Kidney (tissue), 14 donors: ENCODE data around the gene REC114. TPM values are rescaled to one million over a fixed set of nuclear protein-coding genes. Genes with fewer than 3 reads are reported as not detected.

Source experiments
- DNase-seq, 5 donors: peaks; one replicate each; pipeline ENCODE4 v3.0.0-alpha.2; 2013 to 2020
- FAIRE-seq: peaks from 2 replicates; lab custom pipeline; 2012; peaks lifted over from hg19 to GRCh38; lab: Jason Lieb, UNC
- H3K27ac ChIP-seq, 2 donors: one replicate each; pipeline ENCODE4 v1.7.0; 2013; ENCODE audit warnings: low read depth in 2 of 2, low read length in 2 of 2, inconsistent platforms in 1 of 2
- H3K27me3 ChIP-seq: one replicate; pipeline ENCODE4 v1.7.1; 2013; ENCODE audit warnings: low read length, inconsistent platforms; ENCODE audit not compliant: control insufficient read depth, insufficient read depth
- H3K36me3 ChIP-seq, 3 donors: one replicate each; pipeline versions ENCODE4 v1.7.0 to v1.7.1; 2013; ENCODE audit warnings: low read length in 3 of 3, control low read depth in 1 of 3, inconsistent platforms in 1 of 3; ENCODE audit not compliant: insufficient read depth in 3 of 3, control insufficient read depth in 2 of 3
- H3K4me1 ChIP-seq, 3 donors: one replicate each; pipeline versions ENCODE4 v1.7.0 to v1.7.1; 2013; ENCODE audit warnings: low read length in 3 of 3, inconsistent platforms in 1 of 3, low read depth in 1 of 3; ENCODE audit not compliant: control insufficient read depth in 2 of 3, insufficient read depth in 2 of 3
- H3K4me3 ChIP-seq, 3 donors: one replicate each; pipeline versions ENCODE4 v1.7.0 to v1.8.1; 2013; ENCODE audit warnings: low read length in 3 of 3, control low read depth in 1 of 3, inconsistent platforms in 1 of 3
- H3K9ac ChIP-seq, 3 donors: one replicate each; pipeline versions ENCODE4 v1.7.0 to v1.7.1; 2013; ENCODE audit warnings: low read length in 3 of 3, control low read depth in 1 of 3, inconsistent platforms in 1 of 3
- H3K9me3 ChIP-seq, 3 donors: one replicate each; pipeline versions ENCODE4 v1.7.0 to v1.7.1; 2013; ENCODE audit warnings: low read length in 3 of 3, control low read depth in 1 of 3, inconsistent platforms in 1 of 3; ENCODE audit not compliant: control insufficient read depth in 2 of 3, insufficient read depth in 1 of 3
- intact Hi-C: fragments of 100-400 bp; cut with DNase I; formaldehyde crosslinking; loops from one replicate; pipeline ENCODE4 v1.11.1; 2022
- polyA plus RNA-seq: library from polyadenylated mRNA; stranded (reverse); fragments of 350-450 nt; fragmentation: Illumina TruSeq; extraction: RNeasy Lipid Tissue Mini Kit (QIAGEN cat#74804); gene quantifications from one replicate; pipeline ENCODE4 v1.2.3, GENCODE V29; 2014; ENCODE audit warnings: low read depth, low replicate concordance; ENCODE audit not compliant: insufficient read depth
- total RNA-seq: library from RNA; stranded (reverse); fragmentation: NEBNext Ultra II Directional; extraction: Animal tissue kit (Norgen Biotek cat#: 25700); gene quantifications from one replicate; pipeline ENCODE4 v1.2.1, GENCODE V29; 2021
- TF ChIP-seq, protein P1 (sequence below): IDR thresholded peaks from 3 replicates; pipeline ENCODE4 v1.5.1; 2012; ENCODE audit warnings: mild to moderate bottlenecking, moderate library complexity, borderline replicate concordance; ENCODE audit not compliant: insufficient read depth; ENCODE audit errors: extremely low read depth
- donor health status: control.
- donor health status: control.
- donor health status: control.
- donor health status: control.
- donor health status: control.
- donor health status: DM: yes; HTN: yes; CAD: no.
- donor health status: Normal renal cell carcinoma (clear cell type).

Gene REC114
- total and polyA plus RNA-seq, 2 donors from 2014 or later = not detected

DNA sequence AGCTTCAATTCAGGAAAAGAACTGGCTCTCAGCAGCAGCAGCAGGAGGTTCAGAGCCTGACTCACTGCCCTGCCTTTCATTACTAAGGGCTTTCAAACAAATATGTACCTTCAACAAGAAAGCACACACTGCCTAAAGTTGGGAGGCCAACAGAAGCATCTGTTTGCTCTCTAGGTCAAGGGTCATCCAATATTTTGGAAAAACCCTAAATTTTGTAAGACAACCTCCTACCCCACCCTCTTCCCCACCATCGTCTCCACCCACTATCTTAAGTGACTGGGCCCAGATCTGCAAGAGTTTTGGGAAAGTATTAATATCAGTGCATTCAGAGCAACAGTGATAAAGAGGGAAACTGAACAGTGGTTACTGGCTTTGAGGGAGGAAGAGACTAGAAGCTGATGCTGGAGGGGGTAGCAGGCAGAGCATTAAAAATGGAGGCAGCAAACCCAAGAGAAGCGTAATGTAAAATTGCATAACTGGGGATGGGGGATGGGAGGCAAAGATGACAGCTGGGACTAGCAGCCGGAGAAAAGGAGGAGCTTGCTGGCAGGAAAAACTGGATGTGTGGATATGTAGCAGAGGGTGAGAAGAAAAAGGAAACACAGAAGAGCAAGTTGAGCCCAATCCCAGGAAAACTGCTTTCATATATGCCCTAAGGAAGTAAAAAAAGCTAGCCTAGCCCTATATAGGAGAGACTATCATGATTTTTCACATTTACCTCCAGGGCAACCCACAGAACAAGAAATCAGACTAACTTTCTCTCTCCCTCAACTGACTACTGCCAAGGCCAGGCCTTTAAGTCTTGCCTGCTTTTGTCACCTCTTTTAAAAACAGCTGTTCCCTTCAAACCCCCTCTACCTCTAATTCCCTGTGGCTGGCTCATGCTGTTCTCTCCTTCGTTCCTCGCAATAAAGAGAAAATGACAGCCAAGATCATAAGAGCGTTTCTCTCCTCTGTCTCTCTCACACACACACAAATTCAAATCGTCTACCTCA, 158.8 kb downstream of the REC114 start:
- DNase-seq (peak in 3 of 5 donors; percentile 43 to 82 (median 50)), FAIRE-seq (no peak)
- Histone ChIP-seq H3K4me1 (peaks cover 9 to 52% (median 37%) of the 10 kb centered on the region in 3 donors), H3K4me3 (peak overlapping the region in 1 of 3 donors; percentile 10), H3K27me3 (no peaks in the 10 kb centered on the region), H3K36me3 (no peaks in the 10 kb centered on the region), H3K27ac (peak overlapping the region; percentile 18 to 26), H3K9me3 (no peaks in the 10 kb centered on the region), H3K9ac (peak overlapping the region in 1 of 3 donors; percentile 9)
- TF ChIP-seq, protein P1, sequence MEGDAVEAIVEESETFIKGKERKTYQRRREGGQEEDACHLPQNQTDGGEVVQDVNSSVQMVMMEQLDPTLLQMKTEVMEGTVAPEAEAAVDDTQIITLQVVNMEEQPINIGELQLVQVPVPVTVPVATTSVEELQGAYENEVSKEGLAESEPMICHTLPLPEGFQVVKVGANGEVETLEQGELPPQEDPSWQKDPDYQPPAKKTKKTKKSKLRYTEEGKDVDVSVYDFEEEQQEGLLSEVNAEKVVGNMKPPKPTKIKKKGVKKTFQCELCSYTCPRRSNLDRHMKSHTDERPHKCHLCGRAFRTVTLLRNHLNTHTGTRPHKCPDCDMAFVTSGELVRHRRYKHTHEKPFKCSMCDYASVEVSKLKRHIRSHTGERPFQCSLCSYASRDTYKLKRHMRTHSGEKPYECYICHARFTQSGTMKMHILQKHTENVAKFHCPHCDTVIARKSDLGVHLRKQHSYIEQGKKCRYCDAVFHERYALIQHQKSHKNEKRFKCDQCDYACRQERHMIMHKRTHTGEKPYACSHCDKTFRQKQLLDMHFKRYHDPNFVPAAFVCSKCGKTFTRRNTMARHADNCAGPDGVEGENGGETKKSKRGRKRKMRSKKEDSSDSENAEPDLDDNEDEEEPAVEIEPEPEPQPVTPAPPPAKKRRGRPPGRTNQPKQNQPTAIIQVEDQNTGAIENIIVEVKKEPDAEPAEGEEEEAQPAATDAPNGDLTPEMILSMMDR = no peak
- intact Hi-C loops = no loop called here

DNA sequence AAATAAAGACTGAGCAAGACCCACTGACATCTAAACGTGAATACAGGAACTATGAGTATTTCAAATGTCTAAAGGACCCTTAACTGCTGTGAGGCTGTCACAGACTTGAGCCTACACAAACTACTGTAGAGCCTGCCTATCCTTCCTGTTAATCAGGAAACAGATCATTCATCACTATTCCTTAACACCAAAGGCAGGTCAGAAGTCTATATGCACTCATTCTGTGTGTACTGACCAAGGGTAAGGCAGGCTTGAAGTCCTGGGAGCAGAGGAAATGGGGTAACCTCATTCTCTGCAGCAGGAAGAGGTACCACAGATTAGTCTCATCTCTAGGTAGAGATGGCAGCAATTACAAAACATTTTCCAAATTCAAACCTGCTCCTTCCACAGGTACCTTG, 159.5 kb downstream of the REC114 start:
- peak overlapping the region in 1 of 3 donors; percentile 10 for H3K4me3 ChIP-seq
- intact Hi-C loops = no loop called here
- H3K9me3 ChIP-seq = no peaks in the 10 kb centered on the region
- H3K4me1 ChIP-seq = peaks cover 9 to 51% (median 39%) of the 10 kb centered on the region in 3 donors
- no peak for FAIRE-seq
- TF ChIP-seq, protein P1 = no peak
- no peaks in the 10 kb centered on the region for H3K36me3 ChIP-seq
- no peak for DNase-seq
- peak overlapping the region; percentile 18 to 26 for H3K27ac ChIP-seq
- no peak overlapping the region for H3K9ac ChIP-seq
- no peaks in the 10 kb centered on the region for H3K27me3 ChIP-seq

DNA sequence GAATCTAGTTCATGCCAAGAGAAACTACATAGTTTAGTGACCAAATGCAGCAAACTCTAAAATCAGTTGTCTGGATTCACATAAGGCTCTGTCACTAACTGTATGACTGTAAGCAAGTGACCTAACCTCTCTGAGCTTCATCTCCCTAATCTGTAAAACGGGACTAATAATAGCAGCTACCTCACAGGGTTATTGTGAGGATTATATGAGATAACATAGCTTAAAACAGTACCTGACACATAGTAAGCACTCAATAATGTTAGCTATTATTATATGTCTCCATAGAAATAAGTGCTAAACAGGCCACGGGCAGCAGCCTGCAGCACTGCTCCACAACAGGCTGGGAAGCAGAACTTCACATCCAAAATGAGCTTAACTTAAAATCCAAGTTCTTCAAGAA, 160.0 kb downstream of the REC114 start:
- no peak overlapping the region for H3K4me3 ChIP-seq
- peaks cover 9 to 46% (median 39%) of the 10 kb centered on the region in 3 donors for H3K4me1 ChIP-seq
- no peak overlapping the region for H3K27ac ChIP-seq
- DNase-seq (no peak), FAIRE-seq (no peak)
- no peaks in the 10 kb centered on the region for H3K9me3 ChIP-seq
- H3K9ac ChIP-seq = no peak overlapping the region
- H3K36me3 ChIP-seq = no peaks in the 10 kb centered on the region
- no peaks in the 10 kb centered on the region for H3K27me3 ChIP-seq
- intact Hi-C loops = no loop called here
- TF ChIP-seq, protein P1 = no peak
